PC-3 (cell line): Measurements from ENCODE around the gene CEP63.

ENCODE experiments used
- CTCF ChIP-seq: fragments of 300-600 bp; sonication (generic); conservative IDR thresholded peaks from 2 replicates; pipeline ENCODE4 v1.5.1; 2017; ENCODE audit warnings: antibody characterized with exemption, low read depth, mild to moderate bottlenecking, low read length
- EZH2 ChIP-seq: fragments of 300-600 bp; sonication (generic); IDR thresholded peaks from one replicate; pipeline ENCODE4 v1.6.1; 2017; ENCODE audit warnings: antibody characterized with exemption, mild to moderate bottlenecking, low read length; ENCODE audit not compliant: unreplicated experiment

- TF ChIP-seq EZH2 (no peak), CTCF (no peak)
Observed at GRCh38 chr3:134567605-134568004, 81.7 kb downstream of the CEP63 start.
